Measurements from ENCODE around the gene NCL. TPM values are rescaled to one million over a fixed set of nuclear protein-coding genes. Genes with fewer than 3 reads are reported as not detected.

NCL gene
- total RNA-seq, 5 donors from 2014 or later (not counting 1 experiment from before 2014, with no cell fraction given) = 358 to 468 (median 397) TPM

GRCh38 chr2:231497651-231498050 lies 33.4 kb upstream of the NCL start:
- H3K27me3 ChIP-seq (replicated peaks in 1 of 2; ENCODE audit: control insufficient read depth in 2 of 2, extremely low read depth in 1 of 2, insufficient read depth in 2 of 2, low read length in 1 of 2) = no peaks in the 10 kb centered on the region
- CTCF ChIA-PET = no interaction called here
- ATAC-seq (replicated peaks in 1 of 4) (no peak), DNase-seq (no peak)
- Mint-ChIP-seq H3K9me3 (no peaks in the 10 kb centered on the region), H3K36me3 (peaks cover 3% of the 10 kb centered on the region), H3K4me1 (no peaks in the 10 kb centered on the region), H3K27ac (no peak overlapping the region), H3K4me3 (no peak overlapping the region), H3K27me3 (no peaks in the 10 kb centered on the region)
- no peak overlapping the region for H3K4me3 ChIP-seq (ENCODE audit: control insufficient read depth in 1 of 2, extremely low read depth in 1 of 2, low read length in 1 of 2)
- no CpG with 5 or more reads among the region's 1 CpG for WGBS (ENCODE audit: insufficient coverage)
- no peaks in the 10 kb centered on the region for H3K36me3 ChIP-seq (ENCODE audit: control insufficient read depth in 2 of 2, extremely low read depth in 1 of 2, insufficient read depth in 1 of 2, low read length in 1 of 2)
- no peaks in the 10 kb centered on the region for H3K4me1 ChIP-seq (ENCODE audit: control insufficient read depth in 1 of 2, extremely low read depth in 1 of 2, insufficient read depth in 2 of 2, low read length in 2 of 2)
- POLR2A ChIA-PET = no interaction called here
- H3K9me3 ChIP-seq = no peaks in the 10 kb centered on the region
- no peak overlapping the region for H3K27ac ChIP-seq (ENCODE audit: low read length)

GRCh38 chr2:231494669-231495068 lies 30.4 kb upstream of the NCL start:
- CTCF ChIA-PET = no interaction called here
- no peak for ATAC-seq (replicated peaks in 1 of 4)

GRCh38 chr2:231490801-231491200 lies 26.5 kb upstream of the NCL start:
- H3K9me3 Mint-ChIP-seq = no peaks in the 10 kb centered on the region
- no peaks in the 10 kb centered on the region for H3K27me3 ChIP-seq (replicated peaks in 1 of 2; ENCODE audit: control insufficient read depth in 2 of 2, extremely low read depth in 1 of 2, insufficient read depth in 2 of 2, low read length in 1 of 2)
- H3K9me3 ChIP-seq = no peaks in the 10 kb centered on the region
- DNase-seq (no peak), ATAC-seq (replicated peaks in 1 of 4) (no peak)
- peaks cover 1 to 7% (median 5%) of the 10 kb centered on the region in 3 donors for H3K4me1 Mint-ChIP-seq
- no peak overlapping the region for H3K4me3 Mint-ChIP-seq
- H3K4me1 ChIP-seq (ENCODE audit: control insufficient read depth in 1 of 2, extremely low read depth in 1 of 2, insufficient read depth in 2 of 2, low read length in 2 of 2) = no peaks in the 10 kb centered on the region
- no peak overlapping the region for H3K4me3 ChIP-seq (ENCODE audit: control insufficient read depth in 1 of 2, extremely low read depth in 1 of 2, low read length in 1 of 2)
- no peak overlapping the region for H3K27ac ChIP-seq (ENCODE audit: low read length)
- H3K27ac Mint-ChIP-seq = no peak overlapping the region
- no peaks in the 10 kb centered on the region for H3K36me3 Mint-ChIP-seq
- 97% methylated on average over 5 of the region's 7 CpGs for WGBS (ENCODE audit: insufficient coverage)
- POLR2A ChIA-PET = interaction anchor here in 1 of 2 donors (0.7 kb wide), 1 partner anchor 15 kb away, joined by 3 read pairs; no protein-coding TSS in a partner anchor
- H3K36me3 ChIP-seq (ENCODE audit: control insufficient read depth in 2 of 2, extremely low read depth in 1 of 2, insufficient read depth in 1 of 2, low read length in 1 of 2) = no peaks in the 10 kb centered on the region
- H3K27me3 Mint-ChIP-seq = peaks cover 0 to 2% of the 10 kb centered on the region in 2 donors
- CTCF ChIA-PET = interaction anchor here (0.5 to 0.6 kb wide), 2 partner anchors 11 to 237 kb away, joined by 3 to 4 read pairs; no protein-coding TSS in a partner anchor

More at GRCh38 chr2:231494669-231495068, 30.4 kb upstream of the NCL start:
- no peaks in the 10 kb centered on the region for H3K4me1 Mint-ChIP-seq
- no peaks in the 10 kb centered on the region for H3K36me3 Mint-ChIP-seq
- DNase-seq = no peak
- H3K27me3 Mint-ChIP-seq = no peaks in the 10 kb centered on the region
- no peak overlapping the region for H3K27ac Mint-ChIP-seq
- Histone ChIP-seq H3K36me3 (ENCODE audit: control insufficient read depth in 2 of 2, extremely low read depth in 1 of 2, insufficient read depth in 1 of 2, low read length in 1 of 2) (no peaks in the 10 kb centered on the region), H3K4me3 (ENCODE audit: control insufficient read depth in 1 of 2, extremely low read depth in 1 of 2, low read length in 1 of 2) (no peak overlapping the region), H3K27ac (ENCODE audit: low read length) (no peak overlapping the region), H3K4me1 (ENCODE audit: control insufficient read depth in 1 of 2, extremely low read depth in 1 of 2, insufficient read depth in 2 of 2, low read length in 2 of 2) (no peaks in the 10 kb centered on the region), H3K27me3 (replicated peaks in 1 of 2; ENCODE audit: control insufficient read depth in 2 of 2, extremely low read depth in 1 of 2, insufficient read depth in 2 of 2, low read length in 1 of 2) (no peaks in the 10 kb centered on the region), H3K9me3 (no peaks in the 10 kb centered on the region)
- WGBS (ENCODE audit: insufficient coverage) = 38% methylated on average over 3 of the region's 3 CpGs
- H3K9me3 Mint-ChIP-seq = no peaks in the 10 kb centered on the region
- POLR2A ChIA-PET = no interaction called here
- H3K4me3 Mint-ChIP-seq = no peak overlapping the region

DNA sequence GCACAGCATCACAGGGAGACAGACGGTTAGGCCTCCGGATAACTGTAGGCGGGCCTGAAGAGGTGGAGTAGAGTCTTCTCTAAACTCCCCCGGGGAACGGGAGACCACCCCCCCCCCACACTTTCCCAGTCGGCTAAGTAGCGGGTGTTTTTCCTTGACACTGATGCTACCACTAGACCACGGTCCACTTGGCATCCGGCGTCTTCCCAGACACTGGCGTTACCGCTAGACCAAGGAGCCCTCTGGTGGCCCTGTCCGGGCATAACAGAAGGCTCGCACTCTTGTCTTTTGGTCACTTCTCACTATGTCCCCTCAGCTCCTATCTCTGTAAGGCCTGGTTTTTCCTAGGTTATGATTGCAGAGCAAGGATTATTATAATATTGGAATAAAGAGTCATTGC lies 25.7 kb upstream of the NCL start:
- no peak for ATAC-seq (replicated peaks in 1 of 4)
- Mint-ChIP-seq H3K27ac (no peak overlapping the region), H3K9me3 (no peaks in the 10 kb centered on the region), H3K36me3 (no peaks in the 10 kb centered on the region), H3K4me1 (peaks cover 1 to 7% (median 5%) of the 10 kb centered on the region in 3 donors), H3K4me3 (no peak overlapping the region), H3K27me3 (peaks cover 0 to 2% of the 10 kb centered on the region in 2 donors)
- Histone ChIP-seq H3K4me3 (ENCODE audit: control insufficient read depth in 1 of 2, extremely low read depth in 1 of 2, low read length in 1 of 2) (no peak overlapping the region), H3K9me3 (no peaks in the 10 kb centered on the region), H3K4me1 (ENCODE audit: control insufficient read depth in 1 of 2, extremely low read depth in 1 of 2, insufficient read depth in 2 of 2, low read length in 2 of 2) (no peaks in the 10 kb centered on the region), H3K27me3 (replicated peaks in 1 of 2; ENCODE audit: control insufficient read depth in 2 of 2, extremely low read depth in 1 of 2, insufficient read depth in 2 of 2, low read length in 1 of 2) (no peaks in the 10 kb centered on the region), H3K36me3 (ENCODE audit: control insufficient read depth in 2 of 2, extremely low read depth in 1 of 2, insufficient read depth in 1 of 2, low read length in 1 of 2) (no peaks in the 10 kb centered on the region), H3K27ac (ENCODE audit: low read length) (no peak overlapping the region)
- WGBS (ENCODE audit: insufficient coverage) = 96% methylated on average over 4 of the region's 14 CpGs
- no peak for DNase-seq
- ChIA-PET POLR2A (interaction anchor here in 1 of 2 donors (0.7 kb wide), 1 partner anchor 14 kb away, joined by 3 read pairs; no protein-coding TSS in a partner anchor), CTCF (interaction anchor here in 1 of 2 donors (0.6 kb wide), 1 partner anchor 11 kb away, joined by 3 read pairs; no protein-coding TSS in a partner anchor)

DNA sequence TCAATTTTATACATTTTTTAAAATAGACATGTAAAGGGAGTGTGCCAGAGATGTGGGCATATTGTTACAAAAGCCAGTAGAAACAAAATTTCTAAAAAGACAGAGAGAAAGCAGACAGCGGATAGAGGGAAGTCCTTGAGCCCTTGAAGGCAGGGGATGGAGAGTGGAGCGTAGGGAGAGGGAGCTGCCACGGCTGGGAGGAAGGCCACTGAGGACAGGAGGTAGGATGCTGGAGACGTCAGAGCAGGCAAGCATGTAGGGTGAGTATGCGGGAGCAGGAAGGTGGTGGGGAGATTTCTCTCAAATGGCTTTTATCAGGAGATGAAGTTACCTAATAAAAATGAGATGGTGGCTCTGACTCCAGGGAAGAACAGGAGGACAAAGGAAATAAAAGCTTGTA lies 24.0 kb upstream of the NCL start:
- H3K27ac ChIP-seq (ENCODE audit: low read length) = no peak overlapping the region
- 89% methylated on average over 5 of the region's 5 CpGs for WGBS (ENCODE audit: insufficient coverage)
- peaks cover 0 to 10% of the 10 kb centered on the region in 2 experiments for H3K4me1 ChIP-seq (ENCODE audit: control insufficient read depth in 1 of 2, extremely low read depth in 1 of 2, insufficient read depth in 2 of 2, low read length in 2 of 2)
- no peak overlapping the region for H3K27ac Mint-ChIP-seq
- no peaks in the 10 kb centered on the region for H3K36me3 ChIP-seq (ENCODE audit: control insufficient read depth in 2 of 2, extremely low read depth in 1 of 2, insufficient read depth in 1 of 2, low read length in 1 of 2)
- no peak overlapping the region for H3K4me3 ChIP-seq (ENCODE audit: control insufficient read depth in 1 of 2, extremely low read depth in 1 of 2, low read length in 1 of 2)
- ChIA-PET POLR2A (no interaction called here), CTCF (interaction anchor here in 1 of 2 donors (0.6 kb wide), 1 partner anchor 355 kb away, joined by 3 read pairs; no protein-coding TSS in a partner anchor)
- no peaks in the 10 kb centered on the region for H3K9me3 ChIP-seq
- no peaks in the 10 kb centered on the region for H3K9me3 Mint-ChIP-seq
- DNase-seq (no peak), ATAC-seq (replicated peaks in 1 of 4) (no peak)
- H3K27me3 ChIP-seq (replicated peaks in 1 of 2; ENCODE audit: control insufficient read depth in 2 of 2, extremely low read depth in 1 of 2, insufficient read depth in 2 of 2, low read length in 1 of 2) = no peaks in the 10 kb centered on the region
- no peaks in the 10 kb centered on the region for H3K36me3 Mint-ChIP-seq
- peaks cover 1 to 8% (median 7%) of the 10 kb centered on the region in 3 donors for H3K4me1 Mint-ChIP-seq
- peaks cover 0 to 2% of the 10 kb centered on the region in 2 donors for H3K27me3 Mint-ChIP-seq
- no peak overlapping the region for H3K4me3 Mint-ChIP-seq

DNA sequence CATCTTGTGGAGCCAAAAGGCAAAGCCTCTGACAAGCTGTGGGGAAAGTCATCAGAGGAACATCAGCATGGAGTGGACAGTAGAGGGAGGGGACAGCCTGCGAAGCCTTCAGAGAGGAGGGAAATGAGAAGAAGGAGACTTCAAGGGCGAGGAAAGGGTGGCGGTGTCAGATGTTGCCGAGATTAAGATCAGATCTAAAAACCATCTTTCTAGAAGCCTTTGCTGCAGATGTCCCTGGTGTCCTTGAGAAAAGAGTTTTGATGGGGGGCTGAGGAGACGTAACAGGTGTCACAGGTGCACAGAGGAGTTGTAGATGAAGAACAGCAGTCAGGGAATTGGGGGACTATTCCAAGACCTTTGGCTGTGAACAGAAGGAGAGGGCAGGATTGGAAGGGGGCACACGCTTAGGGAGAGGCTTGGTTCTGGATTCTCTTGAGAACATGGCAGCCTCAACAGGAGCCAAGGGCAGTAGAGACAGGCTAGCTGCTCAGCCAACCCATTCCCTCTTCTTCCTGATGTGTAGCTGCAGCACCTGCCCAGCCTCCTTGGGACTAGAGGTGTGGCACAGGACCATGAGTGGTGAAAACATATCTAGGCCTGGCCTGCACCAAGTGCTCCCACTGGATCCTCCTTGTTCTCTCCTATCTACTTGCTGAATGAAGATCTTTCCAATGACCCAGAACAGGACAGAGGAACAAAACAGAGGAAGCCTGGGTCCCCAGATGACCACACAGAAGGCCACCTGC lies 22.7 kb upstream of the NCL start:
- Histone ChIP-seq H3K9me3 (no peaks in the 10 kb centered on the region), H3K4me3 (ENCODE audit: control insufficient read depth in 1 of 2, extremely low read depth in 1 of 2, low read length in 1 of 2) (no peak overlapping the region), H3K36me3 (ENCODE audit: control insufficient read depth in 2 of 2, extremely low read depth in 1 of 2, insufficient read depth in 1 of 2, low read length in 1 of 2) (no peaks in the 10 kb centered on the region), H3K27ac (ENCODE audit: low read length) (no peak overlapping the region), H3K27me3 (replicated peaks in 1 of 2; ENCODE audit: control insufficient read depth in 2 of 2, extremely low read depth in 1 of 2, insufficient read depth in 2 of 2, low read length in 1 of 2) (no peaks in the 10 kb centered on the region), H3K4me1 (ENCODE audit: control insufficient read depth in 1 of 2, extremely low read depth in 1 of 2, insufficient read depth in 2 of 2, low read length in 2 of 2) (peaks cover 0 to 23% of the 10 kb centered on the region in 2 experiments)
- H3K4me1 Mint-ChIP-seq = peaks cover 7 to 19% (median 17%) of the 10 kb centered on the region in 3 donors
- ChIA-PET CTCF (interaction anchor here in 1 of 2 donors (0.6 kb wide), 1 partner anchor 141 kb away, joined by 4 read pairs; no protein-coding TSS in a partner anchor), POLR2A (no interaction called here)
- H3K27ac Mint-ChIP-seq = no peak overlapping the region
- DNase-seq = no peak
- no peak overlapping the region for H3K4me3 Mint-ChIP-seq
- H3K9me3 Mint-ChIP-seq = no peaks in the 10 kb centered on the region
- ATAC-seq (replicated peaks in 1 of 4) = no peak
- H3K27me3 Mint-ChIP-seq = peaks cover 0 to 2% of the 10 kb centered on the region in 2 donors
- WGBS (ENCODE audit: insufficient coverage) = 39% methylated on average over 5 of the region's 6 CpGs
- H3K36me3 Mint-ChIP-seq = no peaks in the 10 kb centered on the region
